ENCODE results near the gene TNRC6A. TPM values are rescaled to one million over a fixed set of nuclear protein-coding genes. Genes with fewer than 3 reads are reported as not detected.
"Not testable (repeated sequence)": the region's sequence is repeated elsewhere in the genome, so short reads cannot be mapped to it uniquely, and the experiment has no call there.

Gene TNRC6A
- total RNA-seq, 3 donors from 2014 or later, result 49.3 to 84.9 (median 59.6) TPM

DNA sequence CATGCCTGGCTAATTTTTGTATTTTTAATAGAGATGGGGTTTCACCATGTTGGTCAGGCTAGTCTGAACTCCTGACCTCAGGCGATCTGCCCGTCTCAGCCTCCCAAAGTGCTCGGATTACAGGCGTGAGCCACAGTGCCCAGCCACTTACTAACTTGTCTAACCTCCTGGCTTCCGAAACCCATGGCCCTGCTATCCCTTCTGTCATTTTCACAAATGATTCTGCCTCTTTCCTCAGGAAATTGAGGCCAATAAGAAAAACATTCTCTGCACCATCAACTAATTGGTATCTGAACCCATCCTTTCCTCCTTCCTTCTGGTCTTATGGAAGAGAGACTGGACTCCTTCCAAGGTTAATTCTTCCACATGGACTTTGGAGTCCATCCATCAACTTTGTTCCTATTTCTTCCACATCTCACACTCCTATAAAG lies 27.9 kb upstream of the TNRC6A start:
- Histone ChIP-seq H3K36me3 (no peaks in the 10 kb centered on the region), H3K9me3 (no peaks in the 10 kb centered on the region), H3K4me3 (peak overlapping the region in 1 of 3 donors; percentile 18), H3K27me3 (no peaks in the 10 kb centered on the region), H3K27ac (peak overlapping the region; percentile 73 to 92), H3K4me1 (no peaks in the 10 kb centered on the region)
- TF ChIP-seq CTCF (IDR thresholded peaks at IDR 0.05) (no peak), POLR2AphosphoS5 (IDR thresholded peaks at IDR 0.05) (no peak), POLR2A (IDR thresholded peaks at IDR 0.05) (no peak)
- no peak for DNase-seq (ENCODE audit: low spot score in 2 of 2)
- intact Hi-C loops (cut with DNase I; ENCODE audit: low total_unique reads), result no loop called here

DNA sequence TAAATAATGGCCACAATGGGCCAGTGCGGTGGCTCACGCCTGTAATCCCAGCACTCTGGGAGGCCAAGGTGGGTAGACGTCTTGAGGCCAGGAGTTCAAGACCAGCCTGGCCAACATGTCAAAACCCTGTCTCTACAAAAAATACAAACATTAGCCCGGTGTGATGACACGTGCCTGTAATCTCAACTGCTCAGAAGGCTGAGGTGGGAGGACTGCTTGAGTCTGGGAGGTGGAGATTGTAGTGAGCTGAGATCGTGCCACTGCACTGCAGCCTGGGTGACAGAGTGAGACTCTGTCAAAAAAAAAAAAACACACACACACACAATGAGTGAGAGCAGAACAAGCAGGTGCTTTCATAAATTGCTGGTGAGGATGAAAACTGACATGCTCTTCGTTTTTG lies 21.7 kb upstream of the TNRC6A start:
- DNase-seq (ENCODE audit: low spot score in 2 of 2); H3K36me3 ChIP-seq; H3K27ac ChIP-seq; H3K4me3 ChIP-seq; H3K4me1 ChIP-seq; intact Hi-C loops (cut with DNase I; ENCODE audit: low total_unique reads); H3K9me3 ChIP-seq; H3K27me3 ChIP-seq: not testable (repeated sequence)

DNA sequence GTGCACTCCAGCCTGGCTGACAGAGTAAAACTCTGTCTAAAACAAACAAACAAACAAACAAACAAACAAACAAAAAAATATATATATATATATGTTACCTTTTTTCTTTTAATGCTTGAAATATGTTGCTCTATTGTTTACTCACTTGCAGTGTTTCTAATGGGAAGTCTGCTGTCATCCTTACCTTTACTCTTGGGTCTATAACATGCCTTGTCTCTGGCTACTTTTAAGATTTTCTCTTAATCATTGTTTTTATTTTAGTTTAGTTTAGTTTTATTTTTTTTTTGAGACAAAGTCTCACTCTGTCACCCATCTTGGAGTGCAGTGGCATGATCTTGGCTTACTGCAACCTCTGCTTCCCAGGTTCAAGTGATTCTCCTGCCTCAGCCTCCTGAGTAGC lies 16.1 kb upstream of the TNRC6A start:
- DNase-seq (ENCODE audit: low spot score in 2 of 2), result no peak
- Histone ChIP-seq H3K9me3 (peaks cover 0 to 7% of the 10 kb centered on the region in 2 donors), H3K4me1 (no peaks in the 10 kb centered on the region), H3K4me3 (no peak overlapping the region), H3K36me3 (no peaks in the 10 kb centered on the region), H3K27ac (no peak overlapping the region), H3K27me3 (no peaks in the 10 kb centered on the region)
- intact Hi-C loops (cut with DNase I; ENCODE audit: low total_unique reads), result no loop called here
- TF ChIP-seq POLR2AphosphoS5 (IDR thresholded peaks at IDR 0.05), result no peak
- TF ChIP-seq POLR2A (IDR thresholded peaks at IDR 0.05), result no peak
- TF ChIP-seq CTCF (IDR thresholded peaks at IDR 0.05), result no peak

GRCh38 chr16:24717411-24717810 lies 12.0 kb upstream of the TNRC6A start:
- TF ChIP-seq POLR2A (IDR thresholded peaks at IDR 0.05) (no peak), POLR2AphosphoS5 (IDR thresholded peaks at IDR 0.05) (no peak), CTCF (IDR thresholded peaks at IDR 0.05) (no peak)
- no peak for DNase-seq (ENCODE audit: low spot score in 2 of 2)
- Histone ChIP-seq H3K9me3 (peaks cover 0 to 7% of the 10 kb centered on the region in 2 donors), H3K27ac (no peak overlapping the region), H3K4me3 (no peak overlapping the region), H3K4me1 (no peaks in the 10 kb centered on the region), H3K36me3 (no peaks in the 10 kb centered on the region), H3K27me3 (no peaks in the 10 kb centered on the region)
- intact Hi-C loops (cut with DNase I; ENCODE audit: low total_unique reads), result no loop called here

DNA sequence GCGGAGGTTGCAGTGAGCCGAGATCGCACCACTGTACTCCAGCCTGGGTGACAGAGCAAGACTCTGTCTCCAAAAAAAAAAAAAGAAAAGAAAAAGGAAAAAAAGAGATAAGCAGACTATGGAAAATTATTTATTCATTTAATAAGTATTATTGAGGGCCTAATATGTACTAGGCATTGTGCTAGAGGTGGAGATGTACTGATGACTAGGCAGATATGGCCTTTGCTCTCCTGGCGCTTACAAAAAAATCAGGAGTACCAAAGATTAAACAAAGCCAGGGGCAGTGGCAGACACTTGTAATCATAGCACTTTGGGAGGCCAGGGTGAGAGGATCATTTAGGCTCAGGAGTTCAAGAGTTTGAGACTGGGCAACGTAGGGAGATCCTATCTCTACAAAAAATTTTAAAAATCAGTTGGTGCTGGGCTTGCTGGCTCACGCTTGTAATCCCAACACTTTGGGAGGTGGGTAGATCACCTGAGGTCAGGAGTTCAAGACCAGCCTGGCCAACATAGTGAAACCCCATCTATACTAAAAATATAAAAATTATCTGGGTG lies 10.4 kb upstream of the TNRC6A start:
- Histone ChIP-seq H3K27me3 (no peaks in the 10 kb centered on the region), H3K36me3 (no peaks in the 10 kb centered on the region), H3K27ac (no peak overlapping the region), H3K4me1 (no peaks in the 10 kb centered on the region), H3K4me3 (no peak overlapping the region), H3K9me3 (no peaks in the 10 kb centered on the region)
- no peak for TF ChIP-seq POLR2A (IDR thresholded peaks at IDR 0.05)
- TF ChIP-seq POLR2AphosphoS5 (IDR thresholded peaks at IDR 0.05), result no peak
- no peak for TF ChIP-seq CTCF (IDR thresholded peaks at IDR 0.05)
- intact Hi-C loops (cut with DNase I; ENCODE audit: low total_unique reads), result no loop called here
- no peak for DNase-seq (ENCODE audit: low spot score in 2 of 2)

- DNase-seq (ENCODE audit: low spot score in 2 of 2), result no peak
- no peak for TF ChIP-seq POLR2A (IDR thresholded peaks at IDR 0.05)
- TF ChIP-seq CTCF (IDR thresholded peaks at IDR 0.05), result no peak
- no peak for TF ChIP-seq POLR2AphosphoS5 (IDR thresholded peaks at IDR 0.05)
- Histone ChIP-seq H3K9me3 (no peaks in the 10 kb centered on the region), H3K36me3 (no peaks in the 10 kb centered on the region), H3K27me3 (no peaks in the 10 kb centered on the region), H3K4me3 (no peak overlapping the region), H3K4me1 (no peaks in the 10 kb centered on the region), H3K27ac (no peak overlapping the region)
- intact Hi-C loops (cut with DNase I; ENCODE audit: low total_unique reads), result no loop called here
Observed at GRCh38 chr16:24721830-24722238, 7.6 kb upstream of the TNRC6A start.

Data from breast epithelium (tissue), 4 donors.